ENCODE measurements around the gene SLC22A14.

GRCh38 chr3:38254872-38255271 is 27.2 kb upstream of the SLC22A14 start:
- no peak for TF ChIP-seq POLR2A (IDR thresholded peaks at IDR 0.05)
- TF ChIP-seq CTCF (IDR thresholded peaks at IDR 0.05): no peak

Measured in Peyer's patch (tissue), 4 donors.